K562 (cell line): ENCODE data around the gene LRRTM4. TPM values are rescaled to one million over a fixed set of nuclear protein-coding genes. Genes with fewer than 3 reads are reported as not detected.

Experiments used
- ATAC-seq: fragments of 200-7000 bp; cut with Tn5 transposase; 3 replicates; pipeline ENCODE4 v1.9.1; 2020; ENCODE audit warnings: moderate library complexity
- BruUV-seq: library from RNA; stranded (reverse); fragments of 400-500 nt; replicated peaks from 2 replicates; lab custom pipeline; 2021; lab: Mats Ljungman, UMichigan
- CTCF ChIA-PET: fragments of 300-600 bp; formaldehyde crosslinking; extraction: SDS; loops from one replicate; lab custom pipeline; 2021; ENCODE audit warnings: low intra/inter-chr PET ratio; lab: Yijun Ruan, JAX
- POLR2A ChIA-PET: fragments of 300-600, 350-650 bp; sonication (Branson Sonifier 250); formaldehyde crosslinking; extraction: SDS; loops from one replicate; lab custom pipeline; 2021; ENCODE audit warnings: antibody characterized with exemption, inconsistent platforms; lab: Yijun Ruan, JAX
- DNase-seq, 4 experiments: peaks; one replicate each; pipeline versions ENCODE4 v3.0.0 to v3.0.0-alpha.2; 2011 to 2018; ENCODE audit warnings: low spot score in 3 of 4, mixed read lengths in 3 of 4; ENCODE audit errors: extremely low read depth in 1 of 4
- FAIRE-seq: peaks from 2 replicates; lab custom pipeline; 2011; peaks lifted over from hg19 to GRCh38; lab: Jason Lieb, UNC
- H2AFZ ChIP-seq: 2 replicates; pipeline ENCODE4 v1.6.0; 2011; ENCODE audit warnings: low read depth, low read length, control low read depth, inconsistent platforms
- H3K27ac ChIP-seq: fragments of 200-600 bp; 3 replicates; pipeline ENCODE4 v1.8.0; 2011; ENCODE audit warnings: low read depth, mild to moderate bottlenecking, control low read depth, inconsistent platforms, low read length, moderate library complexity, mixed read lengths; ENCODE audit errors: extremely low read depth
- H3K27me3 ChIP-seq, 2 experiments: fragments of 300-600 bp in 1 of 2; 2 replicates in 1 of 2; 3 replicates in 1 of 2; pipeline versions ENCODE4 v1.6.0 to v1.8.0; 2011; ENCODE audit warnings: inconsistent platforms in 2 of 2, low read length in 2 of 2, mild to moderate bottlenecking in 1 of 2, mixed read lengths in 1 of 2, moderate library complexity in 1 of 2; ENCODE audit not compliant: control insufficient read depth in 2 of 2, insufficient read depth in 2 of 2
- H3K36me3 ChIP-seq: fragments of 300-600 bp; 3 replicates; pipeline ENCODE4 v1.8.0; 2011; ENCODE audit warnings: mild to moderate bottlenecking, low read length, inconsistent platforms; ENCODE audit not compliant: control insufficient read depth, insufficient read depth
- H3K4me1 ChIP-seq, 2 experiments: fragments of 200-600 bp in 1 of 2; replicated peaks in 1 of 2; 2 replicates in 1 of 2; 3 replicates in 1 of 2; pipeline versions ENCODE4 v1.5.1 to v1.8.0; 2011; ENCODE audit warnings: inconsistent platforms in 2 of 2, low read length in 2 of 2, mild to moderate bottlenecking in 1 of 2, mixed read lengths in 1 of 2, moderate library complexity in 1 of 2; ENCODE audit not compliant: control insufficient read depth in 2 of 2, insufficient read depth in 2 of 2
- H3K4me2 ChIP-seq: 2 replicates; pipeline ENCODE4 v1.6.1; 2011; ENCODE audit warnings: low read length, control low read depth, inconsistent platforms, mixed read lengths; ENCODE audit not compliant: insufficient read depth
- H3K4me3 ChIP-seq: fragments of 200-600 bp; sonication (generic), shearing (Covaris generic); 2 replicates; pipeline ENCODE4 v1.5.1; 2016; ENCODE audit warnings: control low read depth, inconsistent platforms
- H3K79me2 ChIP-seq: fragments of 200-600 bp; 3 replicates; pipeline ENCODE4 v1.8.0; 2011; ENCODE audit warnings: low read length, inconsistent platforms; ENCODE audit not compliant: control insufficient read depth, insufficient read depth
- H3K9ac ChIP-seq, 2 experiments: 2 replicates each; pipeline versions ENCODE4 v1.6.0 to v1.6.1; 2011; ENCODE audit warnings: low read depth in 2 of 2, low read length in 2 of 2, control low read depth in 1 of 2, inconsistent platforms in 1 of 2, mild to moderate bottlenecking in 1 of 2, mixed read lengths in 1 of 2; ENCODE audit not compliant: insufficient read depth in 1 of 2
- H3K9me1 ChIP-seq: one replicate; pipeline ENCODE4 v1.6.0; 2011; ENCODE audit warnings: inconsistent platforms, mild to moderate bottlenecking, low read length, moderate library complexity; ENCODE audit not compliant: control insufficient read depth, insufficient read depth
- H3K9me3 ChIP-seq: replicated peaks from 2 replicates; pipeline ENCODE4 v1.5.1; 2011; ENCODE audit warnings: low read depth, low read length, inconsistent platforms; ENCODE audit not compliant: control insufficient read depth, insufficient read depth
- H4K20me1 ChIP-seq: replicated peaks from 2 replicates; pipeline ENCODE4 v1.6.1; 2011; ENCODE audit warnings: low read length, inconsistent platforms, mixed read lengths; ENCODE audit not compliant: control insufficient read depth, insufficient read depth
- AFF4 ChIP-seq: sonication (generic); formaldehyde crosslinking; IDR thresholded peaks from 2 replicates; pipeline ENCODE4 v1.8.0; 2023; ENCODE audit warnings: mild to moderate bottlenecking, missing genetic modification reagents
- CEBPB ChIP-seq: fragments of 450-650 bp; IDR thresholded peaks from 2 replicates; pipeline ENCODE4 v1.6.1; 2016; ENCODE audit warnings: missing genetic modification characterization, missing compliant biosample characterization
- CHCHD3 ChIP-seq: fragments of 250-450 bp; sonication (Bioruptor Pico); IDR thresholded peaks from 2 replicates; pipeline ENCODE4 v2.1.2; 2022; ENCODE audit warnings: mild to moderate bottlenecking
- ESRRA ChIP-seq: fragments of 450-650 bp; IDR thresholded peaks from 2 replicates; pipeline ENCODE4 v1.6.1; 2014; ENCODE audit warnings: low read depth, mild to moderate bottlenecking, moderate library complexity, borderline replicate concordance
- FOXP1 ChIP-seq: sonication (generic); formaldehyde crosslinking; IDR thresholded peaks from 2 replicates; pipeline ENCODE4 v1.8.0; 2022; ENCODE audit warnings: mild to moderate bottlenecking, missing genetic modification reagents
- KDM1A ChIP-seq, 2 experiments: fragments of 450-650 bp; IDR thresholded peaks; 2 replicates each; pipeline ENCODE4 v1.6.1; 2016; ENCODE audit warnings: mild to moderate bottlenecking in 2 of 2
- SMARCA5 ChIP-seq: fragments of 450-650 bp; IDR thresholded peaks from 2 replicates; pipeline ENCODE4 v1.6.1; 2016
- TAL1 ChIP-seq: fragments of 450-650 bp; IDR thresholded peaks from 2 replicates; pipeline ENCODE4 v1.6.1; 2016; ENCODE audit warnings: mild to moderate bottlenecking
- TBP ChIP-seq: optimal IDR thresholded peaks from 2 replicates; pipeline ENCODE3; 2011; ENCODE audit warnings: low read depth, low read length, improper control_type of control experiment
- USF2 ChIP-seq: sonication (generic); formaldehyde crosslinking; IDR thresholded peaks from 2 replicates; pipeline ENCODE4 v1.5.0; 2020; ENCODE audit warnings: missing genetic modification reagents
- ZNF277 ChIP-seq: fragments of 250-450 bp; sonication (Bioruptor Pico); IDR thresholded peaks from 2 replicates; pipeline ENCODE4 v1.8.0; 2022; ENCODE audit warnings: inconsistent platforms, mild to moderate bottlenecking, moderate library complexity, borderline replicate concordance
- ZNF316 ChIP-seq: fragments of 450-650 bp; IDR thresholded peaks from 2 replicates; pipeline ENCODE4 v1.6.1; 2016
- ZNF639 ChIP-seq, 2 experiments: fragments of 200-800 bp in 1 of 2; sonication (Bioruptor generic) in 1 of 2; sonication (generic) in 1 of 2; formaldehyde crosslinking in 1 of 2; IDR thresholded peaks in 1 of 2; conservative IDR thresholded peaks in 1 of 2; 2 replicates each; pipeline versions ENCODE4 v1.5.0 to v1.6.1; 2016 to 2020; ENCODE audit warnings: missing compliant biosample characterization in 1 of 2, missing genetic modification characterization in 1 of 2, missing genetic modification reagents in 1 of 2
- ZNF77 ChIP-seq: fragments of 250-450 bp; sonication (Bioruptor Pico); IDR thresholded peaks from 2 replicates; pipeline ENCODE4 v1.5.0; 2020
- WGBS: fragments of 100-300 bp; shearing (Covaris generic); methylation state at CpG from one replicate; pipeline ENCODE4 v1.1.6; 2016; ENCODE audit warnings: low coverage, mixed read lengths; ENCODE audit not compliant: insufficient coverage; ENCODE audit errors: missing lambda C conversion rate; 5-methylcytosine and 5-hydroxymethylcytosine counted together
- in situ Hi-C: fragments of 300-500 bp; cut with MboI; formaldehyde crosslinking; loops from 4 replicates; pipeline ENCODE4 v1.15.0; 2018; ENCODE audit warnings: inconsistent platforms, mixed read lengths
- intact Hi-C: fragments of 100-400 bp; cut with micrococcal nuclease; formaldehyde crosslinking; loops from 2 replicates; pipeline ENCODE4 v1.14.2; 2022
- polyA plus RNA-seq, 8 experiments: library from polyadenylated mRNA; depleted of rRNA in 4 of 8; stranded (reverse) in 5 of 8; unstranded in 3 of 8; fragments of >200 nt; fragmentation: Nextera tagmentation in 2 of 8; fragmentation: Illumina TruSeq in 1 of 8; extraction: Ambion mirVana in 2 of 8; extraction: Trizol in 1 of 8; gene quantifications; 2 replicates each; pipeline versions ENCODE4 v1.2.1 to v1.2.3, GENCODE V29; 2011 to 2014; ENCODE audit warnings: inconsistent platforms in 1 of 8, missing spikeins in 1 of 8
- total RNA-seq, 7 experiments: library from RNA; depleted of rRNA in 6 of 7; stranded (reverse); fragments of >200 nt in 6 of 7; fragmentation: Illumina TruSeq in 2 of 7; extraction: Trizol in 2 of 7; gene quantifications; 2 replicates each; pipeline versions ENCODE4 v1.2.1 to v1.2.3, GENCODE V29; 2011 to 2021; ENCODE audit warnings: low replicate concordance in 1 of 7

LRRTM4 gene
- total and polyA plus RNA-seq, 9 of the 15 experiments (the other 6 are each of a cell fraction or from before 2014, with no cell fraction given), result 0.04 TPM; not detected in 6

- Histone ChIP-seq H3K9ac (no peak overlapping the region), H3K79me2 (no peaks in the 10 kb centered on the region), H3K9me1 (no peaks in the 10 kb centered on the region), H4K20me1 (no peaks in the 10 kb centered on the region), H2AFZ (no peak overlapping the region), H3K27me3 (no peaks in the 10 kb centered on the region), H3K4me2 (no peak overlapping the region), H3K4me3 (no peak overlapping the region), H3K27ac (no peak overlapping the region), H3K4me1 (no peaks in the 10 kb centered on the region), H3K9me3 (no peaks in the 10 kb centered on the region), H3K36me3 (no peaks in the 10 kb centered on the region)
- WGBS, result 0% methylated on average over 2 of the region's 2 CpGs
- BruUV-seq, result no TSS peak
- no peak for DNase-seq
- ChIA-PET POLR2A (no interaction called here), CTCF (no interaction called here)
- in situ Hi-C loops (no loop called here), intact Hi-C loops (no loop called here)
- no peak for ATAC-seq
- no peak for FAIRE-seq
- TF ChIP-seq ZNF77 (no peak), USF2 (CRISPR knock-in tag) (no peak), ZNF639 (CRISPR knock-in tag; conservative IDR thresholded peaks at IDR 0.05 in 1 of 2, IDR thresholded peaks at IDR 0.05 in 1 of 2) (no peak), TBP (no peak), ESRRA (no peak), AFF4 (CRISPR knock-in tag) (no peak), TAL1 (no peak), ZNF277 (CRISPR knock-in tag) (no peak), SMARCA5 (no peak), CEBPB (tag) (no peak), ZNF316 (no peak), FOXP1 (CRISPR knock-in tag) (no peak), KDM1A (IDR thresholded peaks at IDR 0.05) (no peak), CHCHD3 (no peak)
Observed at GRCh38 chr2:77013953-77014352, 508.2 kb downstream of the LRRTM4 start.
